H1 (cell line): ENCODE measurements around the gene SNX19. TPM values are rescaled to one million over a fixed set of nuclear protein-coding genes. Genes with fewer than 3 reads are reported as not detected.

Experiments used
- CHD7 ChIP-seq: fragments of 300-600 bp; sonication (generic); IDR thresholded peaks from 2 replicates; pipeline ENCODE4 v1.7.1; 2012; ENCODE audit warnings: low read length, moderate library complexity, mild to moderate bottlenecking, inconsistent platforms; ENCODE audit not compliant: insufficient replicate concordance
- CTBP2 ChIP-seq: IDR thresholded peaks from 2 replicates; pipeline ENCODE4 v1.7.0; 2011; ENCODE audit warnings: borderline replicate concordance, mild to moderate bottlenecking, moderate library complexity, mixed read lengths, low read length; ENCODE audit not compliant: insufficient read depth, insufficient read length
- EP300 ChIP-seq, 2 experiments: IDR thresholded peaks; 1 replicate in 1 of 2; 2 replicates in 1 of 2; pipeline ENCODE4 v1.6.1; 2011 to 2012; ENCODE audit warnings: low read depth in 2 of 2, low read length in 2 of 2, mild to moderate bottlenecking in 2 of 2, borderline replicate concordance in 1 of 2, inconsistent platforms in 1 of 2, moderate library complexity in 1 of 2
- JUN ChIP-seq: IDR thresholded peaks from 2 replicates; pipeline ENCODE4 v1.6.1; 2011; ENCODE audit warnings: low read depth, mild to moderate bottlenecking, improper control_type of control experiment, low read length
- POLR2A ChIP-seq, 2 experiments: IDR thresholded peaks; 1 replicate in 1 of 2; 2 replicates in 1 of 2; pipeline ENCODE4 v1.6.1; 2011; ENCODE audit warnings: low read depth in 2 of 2, low read length in 2 of 2, mild to moderate bottlenecking in 2 of 2; ENCODE audit errors: control extremely low read depth in 1 of 2
- RFX5 ChIP-seq: IDR thresholded peaks from 2 replicates; pipeline ENCODE4 v1.6.1; 2011; ENCODE audit warnings: low read depth, low read length, improper control_type of control experiment, borderline replicate concordance
- SIN3A ChIP-seq, 2 experiments: IDR thresholded peaks in 1 of 2; conservative IDR thresholded peaks in 1 of 2; 2 replicates each; pipeline ENCODE4 v1.6.1; 2011 to 2012; ENCODE audit warnings: low read length in 2 of 2, improper control_type of control experiment in 1 of 2, low read depth in 1 of 2, mild to moderate bottlenecking in 1 of 2
- YY1 ChIP-seq: IDR thresholded peaks from 2 replicates; pipeline ENCODE4 v1.6.1; 2011; ENCODE audit warnings: low read depth, mild to moderate bottlenecking, low read length
- ZNF274 ChIP-seq: IDR thresholded peaks from 2 replicates; pipeline ENCODE4 v1.7.0; 2012; ENCODE audit warnings: low read length, borderline replicate concordance; ENCODE audit errors: extremely low read depth
- polyA plus RNA-seq, 7 experiments: library from polyadenylated mRNA; depleted of rRNA in 3 of 7; stranded (reverse) in 5 of 7; unstranded in 2 of 7; fragments of >200 nt in 5 of 7; fragments of 200-250 nt in 2 of 7; gene quantifications; 1 replicate in 5 of 7; 2 replicates in 1 of 7; 4 replicates in 1 of 7; pipeline versions ENCODE4 v1.2.1 to v1.2.3, GENCODE V29; 2011 to 2013; ENCODE audit warnings: missing spikeins in 2 of 7, mixed read lengths in 2 of 7
- total RNA-seq: library from RNA; stranded (reverse); fragmentation: NEBNext Ultra II Directional; extraction: Animal tissue kit (Norgen Biotek cat#: 25700); gene quantifications from 2 replicates; pipeline ENCODE4 v1.2.1, GENCODE V29; 2021

SNX19 gene
- total and polyA plus RNA-seq, 2 of the 8 experiments (the other 6 are each of a cell fraction or from before 2014, with no cell fraction given), result 15.0 to 25.2 TPM

GRCh38 chr11:130891326-130891725 lies 25.0 kb downstream of the SNX19 start (continued):
- TF ChIP-seq CHD7 (no peak), SIN3A (conservative IDR thresholded peaks at IDR 0.05 in 1 of 2, IDR thresholded peaks at IDR 0.05 in 1 of 2; ENCODE audit: low read depth in 1 of 2, low read length in 2 of 2) (no peak), RFX5 (no peak), JUN (no peak), POLR2A (IDR thresholded peaks at IDR 0.05; ENCODE audit: control extremely low read depth in 1 of 2, low read depth in 2 of 2, low read length in 2 of 2) (no peak), CTBP2 (no peak), YY1 (no peak), EP300 (IDR thresholded peaks at IDR 0.05; ENCODE audit: borderline replicate concordance in 1 of 2, low read depth in 2 of 2, low read length in 2 of 2) (no peak), ZNF274 (no peak)
